RWPE1 (cell line): ENCODE measurements around the gene GPC1.

ENCODE experiments used
- CTCF ChIA-PET: fragments of 350-600 bp; sonication (Branson Sonifier 250); formaldehyde crosslinking; extraction: SDS; loops from one replicate; lab custom pipeline; 2021; lab: Yijun Ruan, JAX
- POLR2A ChIA-PET: fragments of 400-600 bp; formaldehyde crosslinking; extraction: SDS; loops from one replicate; lab custom pipeline; 2020; ENCODE audit warnings: antibody characterized with exemption; ENCODE audit not compliant: low non-redundant PET; lab: Yijun Ruan, JAX
- DNase-seq: peaks from one replicate; pipeline ENCODE4 v3.0.0; 2012; ENCODE audit warnings: low spot score
- H3K27ac ChIP-seq: fragments of 450-650 bp; 2 replicates; pipeline ENCODE4 v1.5.1; 2017
- CTCF ChIP-seq: fragments of 450-650 bp; conservative IDR thresholded peaks from 2 replicates; pipeline ENCODE4 v1.5.1; 2017; ENCODE audit warnings: low read depth, mild to moderate bottlenecking

The GPC1 gene

GRCh38 chr2:240472078-240472790 is 36.8 kb downstream of the GPC1 start:
- ChIA-PET POLR2A (no interaction called here), CTCF (no interaction called here)
- TF ChIP-seq CTCF = no peak
- H3K27ac ChIP-seq = no peak overlapping the region
- DNase-seq = no peak

- H3K27ac ChIP-seq = no peak overlapping the region
- DNase-seq = no peak
- no peak for TF ChIP-seq CTCF
- ChIA-PET CTCF (interaction anchor here (0.6 kb wide), 1 partner anchor 252 kb away, joined by 3 read pairs; no protein-coding TSS in a partner anchor), POLR2A (no interaction called here)
Observed at GRCh38 chr2:240473211-240473610, 37.7 kb downstream of the GPC1 start.

GRCh38 chr2:240477916-240478315 is 42.5 kb downstream of the GPC1 start:
- ChIA-PET POLR2A (no interaction called here), CTCF (no interaction called here)

GRCh38 chr2:240478346-240479110 is 43.1 kb downstream of the GPC1 start:
- ChIA-PET CTCF (interaction anchor here (0.7 kb wide), 1 partner anchor 36 kb away, joined by 7 read pairs; no protein-coding TSS in a partner anchor), POLR2A (no interaction called here)
- TF ChIP-seq CTCF = no peak
- DNase-seq = no peak
- no peak overlapping the region for H3K27ac ChIP-seq

More at GRCh38 chr2:240477916-240478315, 42.5 kb downstream of the GPC1 start:
- no peak for TF ChIP-seq CTCF
- no peak overlapping the region for H3K27ac ChIP-seq
- no peak for DNase-seq

GRCh38 chr2:240479111-240479501 is 43.6 kb downstream of the GPC1 start:
- POLR2A ChIA-PET = no interaction called here
- TF ChIP-seq CTCF = no peak
- CTCF ChIA-PET = interaction anchor here (0.7 kb wide), 1 partner anchor 35 kb away, joined by 7 read pairs; no protein-coding TSS in a partner anchor

GRCh38 chr2:240480834-240481623 is 45.6 kb downstream of the GPC1 start:
- no peak for TF ChIP-seq CTCF
- DNase-seq = no peak
- POLR2A ChIA-PET = no interaction called here
- no peak overlapping the region for H3K27ac ChIP-seq
- CTCF ChIA-PET = interaction anchor here (0.6 kb wide), 1 partner anchor 756 kb away, joined by 4 read pairs; no protein-coding TSS in a partner anchor

More at GRCh38 chr2:240479111-240479501, 43.6 kb downstream of the GPC1 start:
- H3K27ac ChIP-seq = no peak overlapping the region
- no peak for DNase-seq
